HEK293 (cell line): ENCODE results near the gene AFDN.
A peak's percentile ranks its signal among the peaks of the same experiment; 100 is the strongest.

Source experiments
- CTCF ChIA-PET: fragments of 350-600 bp; formaldehyde crosslinking; extraction: SDS; loops from one replicate; lab custom pipeline; 2021; ENCODE audit warnings: antibody characterized with exemption; lab: Yijun Ruan, JAX
- POLR2A ChIA-PET: fragments of 300-600 bp; formaldehyde crosslinking; extraction: SDS; loops from one replicate; lab custom pipeline; 2020; ENCODE audit warnings: antibody characterized with exemption, inconsistent platforms; lab: Yijun Ruan, JAX
- H3K27ac ChIP-seq: fragments of 200-500 bp; sonication (Bioruptor generic); 2 replicates; pipeline ENCODE4 v1.5.1; 2014; ENCODE audit warnings: low read depth, low read length, control low read depth, inconsistent platforms; ENCODE audit errors: extremely low read depth
- H3K36me3 ChIP-seq, 2 experiments: fragments of 200-500 bp in 1 of 2; sonication (Bioruptor generic) in 1 of 2; 1 replicate in 1 of 2; 2 replicates in 1 of 2; pipeline ENCODE4 v1.5.1; 2014 to 2017; ENCODE audit warnings: inconsistent platforms in 2 of 2, low read length in 2 of 2; ENCODE audit not compliant: control insufficient read depth in 2 of 2, insufficient read depth in 1 of 2
- H3K4me1 ChIP-seq: fragments of 200-500 bp; sonication (Bioruptor generic); 2 replicates; pipeline ENCODE4 v1.5.1; 2014; ENCODE audit warnings: mild to moderate bottlenecking, low read length, inconsistent platforms; ENCODE audit not compliant: control insufficient read depth, insufficient read depth
- H3K4me3 ChIP-seq: 2 replicates; pipeline ENCODE4 v1.5.1; 2011; ENCODE audit warnings: low read depth, mild to moderate bottlenecking, control low read depth, low read length, moderate library complexity
- H3K9me3 ChIP-seq: fragments of 200-500 bp; sonication (Bioruptor generic); 2 replicates; pipeline ENCODE4 v1.5.1; 2014; ENCODE audit warnings: low read depth, low read length, inconsistent platforms; ENCODE audit not compliant: control insufficient read depth, insufficient read depth
- CTCF ChIP-seq: fragments of 450-650 bp; formaldehyde crosslinking; IDR thresholded peaks from 2 replicates; pipeline ENCODE4 v1.5.1; 2016; ENCODE audit warnings: missing biosample characterization, missing genetic modification characterization
- HOXC10 ChIP-seq: sonication (generic); formaldehyde crosslinking; IDR thresholded peaks from 2 replicates; pipeline ENCODE4 v1.8.1; 2023; ENCODE audit warnings: mild to moderate bottlenecking, missing genetic modification reagents
- KLF16 ChIP-seq: fragments of 450-650 bp; formaldehyde crosslinking; IDR thresholded peaks from 2 replicates; pipeline ENCODE4 v1.5.1; 2017; ENCODE audit warnings: missing biosample characterization, missing genetic modification characterization
- KLF8 ChIP-seq: fragments of 450-650 bp; formaldehyde crosslinking; IDR thresholded peaks from 2 replicates; pipeline ENCODE4 v1.5.1; 2016; ENCODE audit warnings: missing biosample characterization, missing genetic modification characterization
- PBX3 ChIP-seq: sonication (generic); formaldehyde crosslinking; IDR thresholded peaks from 2 replicates; pipeline ENCODE4 v1.8.1; 2022; ENCODE audit warnings: mild to moderate bottlenecking, moderate library complexity, missing genetic modification reagents
- PRDM1 ChIP-seq: fragments of 450-650 bp; formaldehyde crosslinking; IDR thresholded peaks from 2 replicates; pipeline ENCODE4; 2016; ENCODE audit warnings: missing biosample characterization, missing genetic modification characterization
- TRIM28 ChIP-seq: IDR thresholded peaks from 2 replicates; pipeline ENCODE4 v1.6.1; 2011; ENCODE audit warnings: low read length, control low read depth, borderline replicate concordance
- ZFHX2 ChIP-seq: fragments of 450-650 bp; formaldehyde crosslinking; conservative IDR thresholded peaks from 2 replicates; pipeline ENCODE4 v1.5.1; 2016; ENCODE audit warnings: missing biosample characterization, missing genetic modification characterization
- ZNF248 ChIP-seq: fragments of 450-650 bp; formaldehyde crosslinking; IDR thresholded peaks from 2 replicates; pipeline ENCODE4 v1.5.1; 2017; ENCODE audit warnings: missing biosample characterization, missing genetic modification characterization
- ZNF274 ChIP-seq, 2 experiments: fragments of 200-500 bp in 1 of 2; fragments of 450-650 bp in 1 of 2; sonication (Bioruptor generic) in 1 of 2; formaldehyde crosslinking in 1 of 2; IDR thresholded peaks; 2 replicates each; pipeline versions ENCODE4 v1.5.1 to v1.6.1; 2014 to 2016; ENCODE audit warnings: borderline replicate concordance in 1 of 2, inconsistent platforms in 1 of 2, low read length in 1 of 2, missing biosample characterization in 1 of 2, missing genetic modification characterization in 1 of 2
- ZNF394 ChIP-seq: fragments of 450-650 bp; formaldehyde crosslinking; IDR thresholded peaks from 2 replicates; pipeline ENCODE4 v1.5.1; 2016; ENCODE audit warnings: missing biosample characterization, missing genetic modification characterization, mild to moderate bottlenecking, moderate library complexity, borderline replicate concordance
- ZNF416 ChIP-seq: fragments of 450-650 bp; formaldehyde crosslinking; IDR thresholded peaks from 2 replicates; pipeline ENCODE4 v1.5.1; 2016; ENCODE audit warnings: missing biosample characterization, missing genetic modification characterization
- ZNF529 ChIP-seq: fragments of 450-650 bp; formaldehyde crosslinking; IDR thresholded peaks from 2 replicates; pipeline ENCODE4 v1.5.1; 2017; ENCODE audit warnings: missing genetic modification characterization, missing biosample characterization; ENCODE audit not compliant: insufficient replicate concordance
- ZNF530 ChIP-seq: fragments of 450-650 bp; formaldehyde crosslinking; IDR thresholded peaks from 2 replicates; pipeline ENCODE4 v1.5.1; 2016; ENCODE audit warnings: low read depth, missing biosample characterization, missing genetic modification characterization
- ZNF629 ChIP-seq: fragments of 450-650 bp; formaldehyde crosslinking; IDR thresholded peaks from 2 replicates; pipeline ENCODE4 v1.5.1; 2017; ENCODE audit warnings: missing biosample characterization, missing genetic modification characterization
- ZNF654 ChIP-seq: fragments of 450-650 bp; formaldehyde crosslinking; IDR thresholded peaks from 2 replicates; pipeline ENCODE4 v1.5.1; 2016; ENCODE audit warnings: low read depth, missing biosample characterization, missing genetic modification characterization
- ZNF660 ChIP-seq: fragments of 450-650 bp; IDR thresholded peaks from 2 replicates; pipeline ENCODE4 v1.5.1; 2018; ENCODE audit warnings: missing biosample characterization, mild to moderate bottlenecking, missing genetic modification characterization
- ZNF76 ChIP-seq: fragments of 450-650 bp; formaldehyde crosslinking; IDR thresholded peaks from 2 replicates; pipeline ENCODE4; 2016; ENCODE audit warnings: low read depth, missing biosample characterization, missing genetic modification characterization, borderline replicate concordance
- ZNF768 ChIP-seq: fragments of 450-650 bp; formaldehyde crosslinking; IDR thresholded peaks from 2 replicates; pipeline ENCODE4 v1.5.1; 2018; ENCODE audit warnings: missing biosample characterization, mild to moderate bottlenecking, missing genetic modification characterization
- ZSCAN18 ChIP-seq: fragments of 450-650 bp; formaldehyde crosslinking; IDR thresholded peaks from 2 replicates; pipeline ENCODE4 v1.5.1; 2016; ENCODE audit warnings: missing biosample characterization, missing genetic modification characterization

The AFDN gene

GRCh38 chr6:167898673-167899311 is 72.1 kb downstream of the AFDN start:
- TF ChIP-seq CTCF (tag by site-specific recombination): peak; percentile 21; the same call in 1 of the 2 replicates
- TF ChIP-seq ZNF654 (tag by site-specific recombination): peak; percentile 61
- TF ChIP-seq ZNF768 (tag by site-specific recombination): no peak
- TF ChIP-seq ZNF660 (tag by site-specific recombination): 0 out of 2 replicates have a peak, but pooled peaks have one; percentile 22
- no peak for TF ChIP-seq HOXC10 (CRISPR knock-in tag)
- TF ChIP-seq PBX3 (CRISPR knock-in tag): no peak
- ChIA-PET CTCF (interaction anchor here (0.5 to 2.2 kb wide), 11 partner anchors 8 to 681 kb away, joined by 3 to 9 read pairs (median 3); no protein-coding TSS in a partner anchor), POLR2A (interaction anchor here (0.6 kb wide), 1 partner anchor 548 kb away, joined by 3 read pairs; no protein-coding TSS in a partner anchor)
- H3K4me1 ChIP-seq: no peaks in the 10 kb centered on the region
- H3K9me3 ChIP-seq: no peaks in the 10 kb centered on the region
- H3K27ac ChIP-seq: no peak overlapping the region
- peaks cover 9 to 77% of the 10 kb centered on the region in 2 experiments for H3K36me3 ChIP-seq
- no peak overlapping the region for H3K4me3 ChIP-seq

GRCh38 chr6:167904791-167905190 is 78.1 kb downstream of the AFDN start:
- H3K27ac ChIP-seq: no peak overlapping the region
- H3K4me3 ChIP-seq: no peak overlapping the region
- peaks cover 16 to 57% of the 10 kb centered on the region in 2 experiments for H3K36me3 ChIP-seq
- H3K9me3 ChIP-seq: no peaks in the 10 kb centered on the region
- ChIA-PET CTCF (interaction anchor here (0.8 to 1.1 kb wide), 2 partner anchors 76 to 411 kb away, joined by 3 to 4 read pairs; no protein-coding TSS in a partner anchor), POLR2A (no interaction called here)
- no peaks in the 10 kb centered on the region for H3K4me1 ChIP-seq
- no peak for TF ChIP-seq ZNF530
- no peak for TF ChIP-seq ZSCAN18 (tag by site-specific recombination)
- no peak for TF ChIP-seq KLF8 (tag by site-specific recombination)
- no peak for TF ChIP-seq HOXC10 (CRISPR knock-in tag)
- no peak for TF ChIP-seq ZFHX2 (tag by site-specific recombination)
- no peak for TF ChIP-seq ZNF274 (IDR thresholded peaks at IDR 0.05; ENCODE audit: low read length)
- no peak for TF ChIP-seq ZNF274 (tag by site-specific recombination; IDR thresholded peaks at IDR 0.05; ENCODE audit: borderline replicate concordance)
- TF ChIP-seq ZNF654 (tag by site-specific recombination): no peak
- TF ChIP-seq ZNF248 (tag by site-specific recombination): no peak
- no peak for TF ChIP-seq ZNF416 (tag by site-specific recombination)
- no peak for TF ChIP-seq TRIM28
- TF ChIP-seq ZNF629 (tag by site-specific recombination): no peak
- TF ChIP-seq ZNF394 (tag by site-specific recombination): no peak
- no peak for TF ChIP-seq ZNF76
- no peak for TF ChIP-seq ZNF529 (tag by site-specific recombination)
- TF ChIP-seq PRDM1 (tag by site-specific recombination): no peak
- TF ChIP-seq KLF16 (tag by site-specific recombination): no peak
